Activated CD4-positive, alpha-beta T cell treated with anti-CD3 and anti-CD28 coated beads, Interleukin-2, Interleukin-4, amounts not matched to agents 100 ng/mL and 50 ng/mL, durations not matched to agents 16 hours and 8 hours (primary cell): ENCODE measurements around the gene WASHC3.

Experiments
- DNase-seq: peaks from one replicate; pipeline ENCODE4 v3.0.0-alpha.2; 2020; ENCODE audit warnings: low spot score

Gene WASHC3

GRCh38 chr12:101967506-101967905 is 94.3 kb downstream of the WASHC3 start:
- DNase-seq = no peak

GRCh38 chr12:101966496-101966895 is 95.3 kb downstream of the WASHC3 start:
- no peak for DNase-seq

- no peak for DNase-seq
Measured at GRCh38 chr12:101963697-101964096, 98.1 kb downstream of the WASHC3 start.
